ENCODE data around the gene GUK1. TPM values are rescaled to one million over a fixed set of nuclear protein-coding genes. Genes with fewer than 3 reads are reported as not detected.

The GUK1 gene
- total RNA-seq, 1 donor from 2014 or later: 87.7 TPM

GRCh38 chr1:228194436-228194835 lies 54.4 kb downstream of the GUK1 start:
- DNase-seq (ENCODE audit: low spot score): no peak
- Histone ChIP-seq H4K20me1 (ENCODE audit: low read depth) (no peaks in the 10 kb centered on the region), H3K27me3 (no peaks in the 10 kb centered on the region), H3K36me3 (no peaks in the 10 kb centered on the region), H3K9me3 (ENCODE audit: low read depth) (peaks cover 8% of the 10 kb centered on the region), H3K9ac (no peak overlapping the region), H3K27ac (no peak overlapping the region), H2AFZ (replicated peaks) (no peak overlapping the region), H3F3A (ENCODE audit: low read depth) (no peaks in the 10 kb centered on the region), H3K4me3 (no peak overlapping the region), H3K79me2 (ENCODE audit: low read depth) (no peaks in the 10 kb centered on the region), H3K4me2 (no peak overlapping the region), H3K4me1 (no peaks in the 10 kb centered on the region)
- Mint-ChIP-seq H3K27ac (peak overlapping the region; percentile 34), H3K36me3 (peaks cover 25% of the 10 kb centered on the region), H3K4me3 (no peak overlapping the region), H3K4me1 (peaks cover 13% of the 10 kb centered on the region), H3K9me3 (peaks cover 13% of the 10 kb centered on the region), H3K27me3 (ENCODE audit: insufficient read depth, low read depth) (no peaks in the 10 kb centered on the region)
- TF ChIP-seq EZH2phosphoT487 (IDR thresholded peaks at IDR 0.05) (no peak), EZH2 (IDR thresholded peaks at IDR 0.05) (no peak), CTCF (IDR thresholded peaks at IDR 0.05) (no peak)

DNA sequence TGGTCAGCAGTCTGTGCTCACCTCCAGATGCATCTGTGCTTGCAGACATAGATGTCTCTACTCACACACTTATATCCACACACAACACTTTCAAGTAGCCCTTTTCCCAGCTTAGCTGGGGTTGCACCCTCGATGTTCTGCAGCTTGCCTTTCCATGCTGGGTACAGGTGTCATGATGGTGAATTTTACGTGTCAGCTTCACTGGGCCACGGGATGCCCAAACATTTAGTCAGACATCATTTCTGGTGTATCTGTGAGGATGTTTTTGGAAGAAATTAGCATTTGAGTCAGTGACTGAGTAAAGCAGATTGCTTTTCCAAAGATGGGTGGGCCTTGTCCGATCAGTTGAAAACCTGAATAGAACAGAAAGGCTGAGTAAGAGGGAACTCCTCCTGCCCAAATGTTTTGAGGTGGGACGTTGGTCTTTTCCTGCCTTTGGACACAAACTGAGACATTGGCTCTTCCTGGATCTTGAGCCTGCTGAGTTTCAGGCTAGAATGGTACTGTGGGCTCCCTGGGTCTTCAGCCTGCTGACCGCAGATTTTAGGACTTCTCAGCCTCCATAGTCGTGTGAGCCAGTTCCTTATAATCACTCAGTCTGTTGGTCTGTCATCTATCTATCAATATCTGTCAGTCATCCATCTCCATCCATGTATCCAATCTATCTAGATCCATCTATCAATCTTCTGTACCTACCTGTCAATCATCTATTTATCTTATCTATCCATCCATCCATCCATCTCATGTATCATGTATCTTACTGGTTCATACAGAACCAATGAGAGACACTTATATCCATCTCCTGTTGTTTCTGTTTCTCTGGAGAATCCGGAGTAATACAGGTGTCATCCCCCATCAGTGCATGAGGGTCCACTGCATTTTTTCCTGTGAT lies 55.1 kb downstream of the GUK1 start:
- H3F3A ChIP-seq (ENCODE audit: low read depth): no peaks in the 10 kb centered on the region
- H3K27me3 ChIP-seq: no peaks in the 10 kb centered on the region
- H3K27ac ChIP-seq: no peak overlapping the region
- H3K27ac Mint-ChIP-seq: no peak overlapping the region
- H2AFZ ChIP-seq (replicated peaks): no peak overlapping the region
- no peak for TF ChIP-seq CTCF (IDR thresholded peaks at IDR 0.05)
- TF ChIP-seq EZH2 (IDR thresholded peaks at IDR 0.05): no peak
- TF ChIP-seq EZH2phosphoT487 (IDR thresholded peaks at IDR 0.05): no peak
- H3K36me3 ChIP-seq: no peaks in the 10 kb centered on the region
- H3K9me3 Mint-ChIP-seq: peaks cover 16% of the 10 kb centered on the region
- H3K79me2 ChIP-seq (ENCODE audit: low read depth): no peaks in the 10 kb centered on the region
- no peaks in the 10 kb centered on the region for H3K4me1 ChIP-seq
- no peak for DNase-seq (ENCODE audit: low spot score)
- no peaks in the 10 kb centered on the region for H4K20me1 ChIP-seq (ENCODE audit: low read depth)
- H3K9me3 ChIP-seq (ENCODE audit: low read depth): peaks cover 11% of the 10 kb centered on the region
- peaks cover 21% of the 10 kb centered on the region for H3K36me3 Mint-ChIP-seq
- H3K27me3 Mint-ChIP-seq (ENCODE audit: insufficient read depth, low read depth): no peaks in the 10 kb centered on the region
- H3K4me3 Mint-ChIP-seq: no peak overlapping the region
- peaks cover 13% of the 10 kb centered on the region for H3K4me1 Mint-ChIP-seq
- no peak overlapping the region for H3K4me3 ChIP-seq
- H3K9ac ChIP-seq: no peak overlapping the region
- no peak overlapping the region for H3K4me2 ChIP-seq

DNA sequence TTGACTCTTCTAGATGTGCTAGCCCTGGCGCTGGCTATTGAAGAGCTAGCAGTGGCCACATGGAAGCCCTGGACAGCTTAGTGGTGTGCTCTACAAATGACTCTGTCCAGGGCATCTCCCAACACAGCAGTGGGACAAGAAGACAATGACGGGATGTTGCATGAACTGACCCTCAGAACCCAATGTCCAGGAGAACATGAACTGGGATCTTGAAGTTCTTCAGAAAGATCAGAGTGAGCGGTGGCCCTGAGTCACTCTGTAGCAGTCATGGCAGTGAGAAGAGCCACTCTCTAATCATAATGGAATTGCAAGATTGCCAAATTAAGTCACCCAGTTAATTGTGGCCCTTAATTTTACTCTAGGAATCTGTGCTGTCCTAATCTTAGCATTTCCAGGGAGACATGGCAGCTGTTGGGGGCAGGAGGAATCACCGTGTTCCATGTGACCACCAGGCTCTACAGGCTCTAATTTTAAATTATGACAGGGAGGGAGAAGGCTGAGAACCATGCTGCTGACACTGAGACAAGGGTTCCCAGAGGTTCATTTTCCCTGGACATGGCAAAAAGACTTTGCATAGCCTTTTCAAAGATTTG lies 57.6 kb downstream of the GUK1 start:
- H3K4me1 ChIP-seq: no peaks in the 10 kb centered on the region

More for the DNA sequence above, 57.6 kb downstream of the GUK1 start:
- Mint-ChIP-seq H3K9me3 (peaks cover 16% of the 10 kb centered on the region), H3K36me3 (peaks cover 22% of the 10 kb centered on the region), H3K27ac (no peak overlapping the region), H3K27me3 (ENCODE audit: insufficient read depth, low read depth) (no peaks in the 10 kb centered on the region), H3K4me1 (peaks cover 13% of the 10 kb centered on the region), H3K4me3 (no peak overlapping the region)
- no peaks in the 10 kb centered on the region for H3K36me3 ChIP-seq
- H3K27me3 ChIP-seq: no peaks in the 10 kb centered on the region
- no peak overlapping the region for H3K4me2 ChIP-seq
- no peaks in the 10 kb centered on the region for H4K20me1 ChIP-seq (ENCODE audit: low read depth)
- no peaks in the 10 kb centered on the region for H3K79me2 ChIP-seq (ENCODE audit: low read depth)
- H3K9me3 ChIP-seq (ENCODE audit: low read depth): peaks cover 11% of the 10 kb centered on the region
- DNase-seq (ENCODE audit: low spot score): no peak
- no peak overlapping the region for H3K27ac ChIP-seq
- H3K4me3 ChIP-seq: no peak overlapping the region
- no peaks in the 10 kb centered on the region for H3F3A ChIP-seq (ENCODE audit: low read depth)
- H2AFZ ChIP-seq (replicated peaks): no peak overlapping the region
- no peak for TF ChIP-seq CTCF (IDR thresholded peaks at IDR 0.05)
- TF ChIP-seq EZH2 (IDR thresholded peaks at IDR 0.05): no peak
- TF ChIP-seq EZH2phosphoT487 (IDR thresholded peaks at IDR 0.05): no peak
- H3K9ac ChIP-seq: no peak overlapping the region

Small RNAs within 50 kb of the gene (microRNA-seq; reads per million reads assigned to microRNA genes)
- gene MIR3620: not detected

Small RNAs within 50 kb of the gene (small RNA-seq; reads per million reads assigned to genes)
- gene AL359510.1: not detected

Other genes starting within 250 kb of the GUK1 start
- 1.4 and 2.7 TPM in 2 replicates for gene WNT9A, start 192.3 kb upstream of the GUK1 start, total RNA-seq (ENCODE audit: low replicate concordance)
- gene WNT3A, start 133.3 kb upstream of the GUK1 start, total RNA-seq (ENCODE audit: low replicate concordance): 0.12 TPM in 1 of 2 replicates, not detected in the other
- 95.1 and 147 TPM in 2 replicates for gene ARF1, start 57.6 kb upstream of the GUK1 start, total RNA-seq (ENCODE audit: low replicate concordance)
- gene C1orf35, start 37.0 kb upstream of the GUK1 start, total RNA-seq (ENCODE audit: low replicate concordance): 11.8 and 19.7 TPM in 2 replicates
- 42.4 and 68.3 TPM in 2 replicates for gene MRPL55, start 31.0 kb upstream of the GUK1 start, total RNA-seq (ENCODE audit: low replicate concordance)
- 0.25 TPM in 1 of 2 replicates, not detected in the other for gene GJC2, start 9.7 kb downstream of the GUK1 start, total RNA-seq (ENCODE audit: low replicate concordance)
- gene IBA57, start 25.5 kb downstream of the GUK1 start, total RNA-seq (ENCODE audit: low replicate concordance): 2.2 and 6.7 TPM in 2 replicates
- 5.1 and 14.9 TPM in 2 replicates for gene OBSCN, start 67.8 kb downstream of the GUK1 start, total RNA-seq (ENCODE audit: low replicate concordance)